Sigmoid colon (tissue), 7 donors: ENCODE measurements around the gene TSEN15. TPM values are rescaled to one million over a fixed set of nuclear protein-coding genes. Genes with fewer than 3 reads are reported as not detected.

Experiments
- DNase-seq: peaks from one replicate; pipeline ENCODE4 v3.0.0-alpha.2; 2019
- H3K27ac ChIP-seq, 4 donors: fragments of 200-600 bp; sonication (generic); one replicate each; pipeline ENCODE4 v1.5.1; 2016 to 2019; ENCODE audit warnings: mild to moderate bottlenecking in 1 of 4
- H3K27me3 ChIP-seq, 3 donors: fragments of 200-600 bp; sonication (generic); one replicate each; pipeline ENCODE4 v1.5.1; 2019; ENCODE audit warnings: mild to moderate bottlenecking in 1 of 3
- H3K36me3 ChIP-seq, 4 donors: fragments of 200-600 bp; sonication (generic); one replicate each; pipeline ENCODE4 v1.5.1; 2016 to 2019
- H3K4me1 ChIP-seq, 4 donors: fragments of 200-600 bp; sonication (generic); one replicate each; pipeline ENCODE4 v1.5.1; 2017 to 2019
- H3K4me3 ChIP-seq, 4 donors: fragments of 200-600 bp; sonication (generic); one replicate each; pipeline ENCODE4 v1.5.1; 2017 to 2019; ENCODE audit warnings: mild to moderate bottlenecking in 2 of 4, moderate library complexity in 1 of 4
- H3K9me3 ChIP-seq, 4 donors: fragments of 200-600 bp in 3 of 4; sonication (generic) in 3 of 4; one replicate each; pipeline versions ENCODE4 v1.5.1 to v1.6.1; 2013 to 2019
- CTCF ChIP-seq, 4 experiments: fragments of 450-650 bp in 3 of 4; fragments of 200-600 bp in 1 of 4; IDR thresholded peaks; one replicate each; pipeline ENCODE4 v1.5.1; 2016 to 2019; ENCODE audit warnings: antibody characterized with exemption in 4 of 4, mild to moderate bottlenecking in 3 of 4, moderate library complexity in 2 of 4
- EP300 ChIP-seq, 4 donors: sonication (generic); formaldehyde crosslinking; IDR thresholded peaks; one replicate each; pipeline ENCODE4 v1.6.1; 2017; ENCODE audit warnings: antibody characterized with exemption in 4 of 4
- POLR2A ChIP-seq, 2 donors: fragments of 450-650 bp; IDR thresholded peaks; one replicate each; pipeline ENCODE4 v1.6.1; 2016; ENCODE audit warnings: antibody characterized with exemption in 2 of 2, mild to moderate bottlenecking in 2 of 2, moderate library complexity in 2 of 2
- POLR2AphosphoS5 ChIP-seq, 4 donors: sonication (generic); formaldehyde crosslinking; IDR thresholded peaks; one replicate each; pipeline ENCODE4 v1.6.1; 2017; ENCODE audit warnings: antibody characterized with exemption in 4 of 4
- WGBS, 2 donors: extraction: QIAGEN DNeasy Blood & Tissue Kit; methylation state at CpG; one replicate each; pipeline ENCODE4 v1.1.7; 2013; 5-methylcytosine and 5-hydroxymethylcytosine counted together
- intact Hi-C: fragments of 100-400 bp; cut with DNase I; formaldehyde crosslinking; loops from one replicate; pipeline ENCODE4 v1.15.1; 2023
- polyA plus RNA-seq, 3 donors: library from polyadenylated mRNA; stranded (reverse); fragments of 200-250 nt; gene quantifications; one replicate each; pipeline ENCODE4 v1.2.3, GENCODE V29; 2013
- total RNA-seq, 4 donors: library from RNA; depleted of rRNA; stranded (reverse); fragments of >200 nt; gene quantifications; one replicate each; pipeline ENCODE4 v1.1.0, GENCODE V29; 2016
- donor health status: healthy with polysubstance abuse.
- donor health status: Bipolar disorder and iron deficiency.
- donor health status: healthy.

TSEN15 gene
- total and polyA plus RNA-seq, 7 donors, result 8.4 to 56.4 (median 29.4) TPM

- WGBS, 2 donors, result 61 to 63% methylated on average over 3 of the region's 3 CpGs
- DNase-seq, result no peak
- H3K9me3 ChIP-seq, result no peaks in the 10 kb centered on the region
- H3K36me3 ChIP-seq, result peaks cover 0 to 13% (median 6%) of the 10 kb centered on the region in 4 donors
- no peaks in the 10 kb centered on the region for H3K27me3 ChIP-seq
- H3K4me1 ChIP-seq, result peaks cover 0 to 39% (median 34%) of the 10 kb centered on the region in 4 donors
- intact Hi-C loops, result no loop called here
- peak overlapping the region in 3 of 4 donors; percentile 71 to 95 (median 73) for H3K4me3 ChIP-seq
- H3K27ac ChIP-seq, result peak overlapping the region in 1 of 4 donors; percentile 88
- TF ChIP-seq EP300 (IDR thresholded peaks at IDR 0.05) (no peak), POLR2A (IDR thresholded peaks at IDR 0.05) (no peak), CTCF (IDR thresholded peaks at IDR 0.05) (no peak), POLR2AphosphoS5 (IDR thresholded peaks at IDR 0.05) (no peak)
Measured at GRCh38 chr1:184052750-184053149, 1.2 kb downstream of the TSEN15 start.

GRCh38 chr1:184053881-184054280, 2.4 kb downstream of the TSEN15 start:
- Histone ChIP-seq H3K9me3 (no peaks in the 10 kb centered on the region), H3K27ac (no peak overlapping the region), H3K4me3 (no peak overlapping the region), H3K27me3 (no peaks in the 10 kb centered on the region), H3K4me1 (peaks cover 0 to 41% (median 34%) of the 10 kb centered on the region in 4 donors), H3K36me3 (peaks cover 0 to 13% (median 6%) of the 10 kb centered on the region in 4 donors)
- TF ChIP-seq EP300 (IDR thresholded peaks at IDR 0.05), result no peak
- TF ChIP-seq POLR2A (IDR thresholded peaks at IDR 0.05), result no peak
- no peak for TF ChIP-seq CTCF (IDR thresholded peaks at IDR 0.05)
- no peak for TF ChIP-seq POLR2AphosphoS5 (IDR thresholded peaks at IDR 0.05)
- DNase-seq, result no peak
- intact Hi-C loops, result no loop called here

- Histone ChIP-seq H3K9me3 (no peaks in the 10 kb centered on the region), H3K4me3 (no peak overlapping the region), H3K27me3 (no peaks in the 10 kb centered on the region), H3K27ac (peak overlapping the region in 3 of 4 donors; percentile 27 to 71 (median 64)), H3K4me1 (peaks cover 0 to 47% (median 40%) of the 10 kb centered on the region in 4 donors), H3K36me3 (peaks cover 0 to 13% (median 6%) of the 10 kb centered on the region in 4 donors)
- 77 to 83% methylated on average over 2 of the region's 2 CpGs for WGBS, 2 donors
- no peak for TF ChIP-seq POLR2AphosphoS5 (IDR thresholded peaks at IDR 0.05)
- no peak for TF ChIP-seq EP300 (IDR thresholded peaks at IDR 0.05)
- no peak for TF ChIP-seq CTCF (IDR thresholded peaks at IDR 0.05)
- TF ChIP-seq POLR2A (IDR thresholded peaks at IDR 0.05), result no peak
- no peak for DNase-seq
- intact Hi-C loops, result no loop called here
Measured at GRCh38 chr1:184056921-184057555, 5.5 kb downstream of the TSEN15 start.

GRCh38 chr1:184059887-184060286, 8.4 kb downstream of the TSEN15 start:
- TF ChIP-seq POLR2AphosphoS5 (IDR thresholded peaks at IDR 0.05) (no peak), POLR2A (IDR thresholded peaks at IDR 0.05) (no peak), EP300 (IDR thresholded peaks at IDR 0.05) (no peak), CTCF (IDR thresholded peaks at IDR 0.05) (no peak)
- Histone ChIP-seq H3K27ac (peak overlapping the region in 3 of 4 donors; percentile 21 to 60 (median 47)), H3K4me1 (peaks cover 0 to 43% (median 24%) of the 10 kb centered on the region in 4 donors), H3K27me3 (no peaks in the 10 kb centered on the region), H3K4me3 (no peak overlapping the region), H3K9me3 (no peaks in the 10 kb centered on the region), H3K36me3 (peaks cover 0 to 13% (median 5%) of the 10 kb centered on the region in 4 donors)
- intact Hi-C loops, result no loop called here
- no peak for DNase-seq
